CD4-positive, alpha-beta T cell treated with Interleukin-10 for 1 hour (primary cell): ENCODE results near the gene EPS15.
A peak's percentile ranks its signal among the peaks of the same experiment; 100 is the strongest.
"Not testable (repeated sequence)": the region's sequence is repeated elsewhere in the genome, so short reads cannot be mapped to it uniquely, and the experiment has no call there.

Experiments
- DNase-seq: peaks from one replicate; pipeline ENCODE4 v3.0.0-alpha.2; 2020

The EPS15 gene

GRCh38 chr1:51542158-51542953, 23.3 kb upstream of the EPS15 start:
- DNase-seq = no peak

GRCh38 chr1:51541313-51542050, 22.4 kb upstream of the EPS15 start:
- DNase-seq = no peak

- DNase-seq = no peak
Observed at GRCh38 chr1:51537568-51537967, 18.5 kb upstream of the EPS15 start.

GRCh38 chr1:51535006-51535592, 16.0 kb upstream of the EPS15 start:
- peak; percentile 62 for DNase-seq

- no peak for DNase-seq
Observed at GRCh38 chr1:51534447-51534846, 15.4 kb upstream of the EPS15 start.

- no peak for DNase-seq
Observed at GRCh38 chr1:51532853-51533252, 13.8 kb upstream of the EPS15 start.

- DNase-seq = not testable (repeated sequence)
Observed at GRCh38 chr1:51530447-51530846, 11.4 kb upstream of the EPS15 start.

- DNase-seq = no peak
Observed at GRCh38 chr1:51527144-51527543, 8.1 kb upstream of the EPS15 start.

GRCh38 chr1:51526248-51526647, 7.2 kb upstream of the EPS15 start:
- DNase-seq = no peak

GRCh38 chr1:51525295-51525694, 6.2 kb upstream of the EPS15 start:
- no peak for DNase-seq

GRCh38 chr1:51524817-51525216, 5.8 kb upstream of the EPS15 start:
- no peak for DNase-seq

GRCh38 chr1:51523931-51524330, 4.9 kb upstream of the EPS15 start:
- no peak for DNase-seq

GRCh38 chr1:51520700-51521248, 1.7 kb upstream of the EPS15 start:
- peak; percentile 70 for DNase-seq

- peak; percentile 31 for DNase-seq
Observed at GRCh38 chr1:51519865-51520699, 1.0 kb upstream of the EPS15 start.

GRCh38 chr1:51518586-51519047, 449 bp downstream of the EPS15 start:
- DNase-seq = peak; percentile 45

- DNase-seq = peak; percentile 72
Observed at GRCh38 chr1:51518033-51518585, 957 bp downstream of the EPS15 start.

GRCh38 chr1:51517361-51518032, 1.6 kb downstream of the EPS15 start:
- DNase-seq = no peak

GRCh38 chr1:51516649-51517158, 2.4 kb downstream of the EPS15 start:
- DNase-seq = peak; percentile 19

GRCh38 chr1:51515982-51516648, 3.0 kb downstream of the EPS15 start:
- DNase-seq = no peak

- DNase-seq = peak; percentile 16
Observed at GRCh38 chr1:51515312-51515960, 3.6 kb downstream of the EPS15 start.
